IMR-90 (cell line): ENCODE data around the gene SERPINB8. TPM values are rescaled to one million over a fixed set of nuclear protein-coding genes. Genes with fewer than 3 reads are reported as not detected.

Experiments
- ATAC-seq: fragments of 200-7000 bp; cut with Tn5 transposase; 2 replicates; pipeline ENCODE4 v1.9.1; 2020; ENCODE audit warnings: low read depth, mild to moderate bottlenecking, moderate library complexity
- BruUV-seq: library from RNA; stranded (reverse); fragments of 400-500 nt; replicated peaks from 2 replicates; lab custom pipeline; 2021; lab: Mats Ljungman, UMichigan
- CTCF ChIA-PET: fragments of 300-600 bp; formaldehyde crosslinking; extraction: SDS; loops from one replicate; lab custom pipeline; 2021; ENCODE audit warnings: antibody characterized with exemption; lab: Yijun Ruan, JAX
- POLR2A ChIA-PET: fragments of 300-600 bp; sonication (Branson Sonifier 250); formaldehyde crosslinking; loops from one replicate; lab custom pipeline; 2022; ENCODE audit warnings: antibody characterized with exemption; ENCODE audit not compliant: unreplicated experiment; lab: Charles Lee
- DNase-seq: peaks from one replicate; pipeline ENCODE4 v3.0.0; 2013
- H2AFZ ChIP-seq: replicated peaks from 2 replicates; pipeline ENCODE3; 2013; ENCODE audit warnings: low read length, mild to moderate bottlenecking; ENCODE audit not compliant: poor library complexity
- H2AK5ac ChIP-seq: 2 replicates; pipeline ENCODE4 v1.6.1; 2013; ENCODE audit warnings: low read depth, low read length, inconsistent platforms
- H2AK9ac ChIP-seq: replicated peaks from 2 replicates; pipeline ENCODE3; 2013; ENCODE audit warnings: mild to moderate bottlenecking, low read depth, low read length, moderate library complexity; ENCODE audit not compliant: poor library complexity
- H2BK120ac ChIP-seq: 2 replicates; pipeline ENCODE4 v1.6.1; 2013; ENCODE audit warnings: low read depth, low read length, inconsistent platforms
- H2BK15ac ChIP-seq: 3 replicates; pipeline ENCODE4 v1.6.1; 2013; ENCODE audit warnings: low read depth, low read length, inconsistent platforms
- H2BK20ac ChIP-seq: 2 replicates; pipeline ENCODE4 v1.6.1; 2013; ENCODE audit warnings: low read depth, mild to moderate bottlenecking, inconsistent platforms, low read length, moderate library complexity
- H2BK5ac ChIP-seq: 2 replicates; pipeline ENCODE4 v1.6.1; 2013; ENCODE audit warnings: mild to moderate bottlenecking, low read depth, low read length, inconsistent platforms; ENCODE audit not compliant: poor library complexity, severe bottlenecking
- H3K14ac ChIP-seq: replicated peaks from 2 replicates; pipeline ENCODE4 v1.6.1; 2013; ENCODE audit warnings: low read depth, low read length, inconsistent platforms
- H3K18ac ChIP-seq: 2 replicates; pipeline ENCODE4 v1.6.1; 2013; ENCODE audit warnings: low read depth, low read length, control low read depth
- H3K23ac ChIP-seq: 2 replicates; pipeline ENCODE4 v1.6.1; 2013; ENCODE audit warnings: low read depth, low read length, inconsistent platforms
- H3K27ac ChIP-seq: 2 replicates; pipeline ENCODE4 v1.5.1; 2013; ENCODE audit warnings: mild to moderate bottlenecking, control low read depth, low read length; ENCODE audit not compliant: insufficient read depth
- H3K27me3 ChIP-seq: 2 replicates; pipeline ENCODE4 v1.6.1; 2013; ENCODE audit warnings: low read length; ENCODE audit not compliant: control insufficient read depth, insufficient read depth
- H3K36me3 ChIP-seq: 2 replicates; pipeline ENCODE4 v1.6.1; 2013; ENCODE audit warnings: low read length, mixed read lengths; ENCODE audit not compliant: control insufficient read depth, insufficient read depth
- H3K4ac ChIP-seq: 2 replicates; pipeline ENCODE4 v1.6.1; 2013; ENCODE audit warnings: low read depth, low read length, inconsistent platforms
- H3K4me1 ChIP-seq: 2 replicates; pipeline ENCODE4 v1.6.1; 2013; ENCODE audit warnings: low read length, mixed read lengths; ENCODE audit not compliant: control insufficient read depth, insufficient read depth
- H3K4me2 ChIP-seq: 2 replicates; pipeline ENCODE4 v1.6.1; 2013; ENCODE audit warnings: low read depth, mild to moderate bottlenecking, control low read depth, low read length, moderate library complexity
- H3K4me3 ChIP-seq: 2 replicates; pipeline ENCODE4 v1.5.1; 2013; ENCODE audit warnings: low read depth, mild to moderate bottlenecking, control low read depth, low read length, moderate library complexity; ENCODE audit not compliant: insufficient read depth
- H3K56ac ChIP-seq: 2 replicates; pipeline ENCODE4 v1.6.1; 2013; ENCODE audit warnings: low read length, inconsistent platforms; ENCODE audit not compliant: insufficient read depth; ENCODE audit errors: extremely low read depth
- H3K79me1 ChIP-seq, 2 experiments: 2 replicates each; pipeline ENCODE4 v1.6.1; 2013; ENCODE audit warnings: low read length in 2 of 2, inconsistent platforms in 1 of 2, low read depth in 1 of 2
- H3K9ac ChIP-seq: 2 replicates; pipeline ENCODE4 v1.6.1; 2013; ENCODE audit warnings: low read depth, low read length, control low read depth
- H3K9me1 ChIP-seq: 2 replicates; pipeline ENCODE4 v1.6.1; 2013; ENCODE audit warnings: low read length, inconsistent platforms; ENCODE audit not compliant: insufficient read depth
- H3K9me3 ChIP-seq: 2 replicates; pipeline ENCODE4 v1.6.1; 2013; ENCODE audit warnings: low read length; ENCODE audit not compliant: control insufficient read depth, insufficient read depth
- H4K20me1 ChIP-seq: 2 replicates; pipeline ENCODE4 v1.6.1; 2013; ENCODE audit warnings: low read length, inconsistent platforms; ENCODE audit not compliant: insufficient read depth
- H4K5ac ChIP-seq: 2 replicates; pipeline ENCODE4 v1.6.1; 2013; ENCODE audit warnings: mild to moderate bottlenecking, low read depth, low read length, control low read depth
- H4K8ac ChIP-seq, 2 experiments: 2 replicates each; pipeline ENCODE4 v1.6.1; 2013; ENCODE audit warnings: low read depth in 2 of 2, low read length in 2 of 2, control low read depth in 1 of 2, inconsistent platforms in 1 of 2
- H4K91ac ChIP-seq: 2 replicates; pipeline ENCODE4 v1.6.1; 2013; ENCODE audit warnings: low read depth, low read length, inconsistent platforms; ENCODE audit not compliant: insufficient read depth
- BHLHE40 ChIP-seq: fragments of 150-350 bp; IDR thresholded peaks from 2 replicates; pipeline ENCODE4 v1.6.1; 2016; ENCODE audit warnings: mild to moderate bottlenecking, low read depth, low read length
- CEBPB ChIP-seq: IDR thresholded peaks from 2 replicates; pipeline ENCODE4 v1.6.1; 2012; ENCODE audit warnings: low read depth, low read length, improper control_type of control experiment
- CHD1 ChIP-seq: IDR thresholded peaks from 2 replicates; pipeline ENCODE4 v1.6.1; 2012; ENCODE audit warnings: low read depth, low read length, improper control_type of control experiment
- CTCF ChIP-seq: conservative IDR thresholded peaks from 2 replicates; pipeline ENCODE4 v1.5.1; 2012; ENCODE audit warnings: mild to moderate bottlenecking, low read depth, low read length, improper control_type of control experiment
- ELK1 ChIP-seq: fragments of 150-350 bp; IDR thresholded peaks from 2 replicates; pipeline ENCODE4 v1.6.1; 2016; ENCODE audit warnings: low read depth, mild to moderate bottlenecking, low read length, moderate library complexity, borderline replicate concordance
- FOS ChIP-seq: fragments of 150-350 bp; IDR thresholded peaks from 2 replicates; pipeline ENCODE4 v1.6.1; 2016; ENCODE audit warnings: low read depth, low read length
- MAFK ChIP-seq: IDR thresholded peaks from 2 replicates; pipeline ENCODE4 v1.6.1; 2012; ENCODE audit warnings: low read depth, low read length, improper control_type of control experiment
- MAZ ChIP-seq: IDR thresholded peaks from 2 replicates; pipeline ENCODE4 v1.6.1; 2012; ENCODE audit warnings: low read depth, mild to moderate bottlenecking, low read length, improper control_type of control experiment, moderate library complexity, borderline replicate concordance
- MXI1 ChIP-seq: IDR thresholded peaks from 2 replicates; pipeline ENCODE4 v1.6.1; 2012; ENCODE audit warnings: low read depth, mild to moderate bottlenecking, low read length, moderate library complexity, borderline replicate concordance
- NFE2L2 ChIP-seq: fragments of 150-350 bp; IDR thresholded peaks from 2 replicates; pipeline ENCODE4 v1.6.1; 2016; ENCODE audit warnings: low read depth, mild to moderate bottlenecking, low read length
- POLR2A ChIP-seq: IDR thresholded peaks from 2 replicates; pipeline ENCODE4 v1.6.1; 2012; ENCODE audit warnings: mild to moderate bottlenecking, low read depth, low read length
- RAD21 ChIP-seq: IDR thresholded peaks from 2 replicates; pipeline ENCODE4 v1.6.1; 2012; ENCODE audit warnings: low read length, improper control_type of control experiment
- RCOR1 ChIP-seq: IDR thresholded peaks from 2 replicates; pipeline ENCODE4 v1.6.1; 2012; ENCODE audit warnings: mild to moderate bottlenecking, low read length, improper control_type of control experiment; ENCODE audit not compliant: insufficient replicate concordance
- RFX5 ChIP-seq: IDR thresholded peaks from 2 replicates; pipeline ENCODE4 v1.8.0; 2012; ENCODE audit warnings: low read depth, mild to moderate bottlenecking, low read length, moderate library complexity
- SMC3 ChIP-seq: fragments of 150-350 bp; IDR thresholded peaks from 2 replicates; pipeline ENCODE4 v1.6.1; 2016; ENCODE audit warnings: low read depth, mild to moderate bottlenecking, antibody characterized with exemption, low read length, moderate library complexity
- USF2 ChIP-seq: fragments of 150-350 bp; IDR thresholded peaks from 2 replicates; pipeline ENCODE4 v1.6.1; 2017; ENCODE audit warnings: mild to moderate bottlenecking, antibody characterized with exemption, low read length, low read depth
- WGBS, 2 experiments: methylation state at CpG; one replicate each; pipeline versions ENCODE4 v1.1.5 to v1.1.7; 2013; ENCODE audit warnings: missing lambda C conversion rate in 2 of 2; ENCODE audit not compliant: insufficient read length in 1 of 2; ENCODE audit errors: extremely low coverage in 2 of 2; 5-methylcytosine and 5-hydroxymethylcytosine counted together
- dilution Hi-C: fragments of 300-500 bp; cut with HindIII; formaldehyde crosslinking; loops from one replicate; pipeline ENCODE4 v1.14.3; 2018; ENCODE audit warnings: low sequenced_read_pairs; ENCODE audit not compliant: unreplicated experiment
- in situ Hi-C: fragments of 300-500 bp; cut with MboI; formaldehyde crosslinking; loops from 3 replicates; pipeline ENCODE4 v1.14.3; 2019; ENCODE audit warnings: low sequenced_read_pairs, inconsistent platforms, mixed read lengths
- intact Hi-C: fragments of 100-400 bp; cut with micrococcal nuclease; formaldehyde crosslinking; loops from 2 replicates; pipeline ENCODE4 v1.10.0; 2022
- polyA plus RNA-seq, 3 experiments: library from polyadenylated mRNA; depleted of rRNA; stranded (reverse); fragments of >200 nt; gene quantifications; 2 replicates each; pipeline ENCODE4 v1.2.3, GENCODE V29; 2012; ENCODE audit warnings: low replicate concordance in 1 of 3
- total RNA-seq: library from RNA; depleted of rRNA; stranded (reverse); fragments of >200 nt; gene quantifications from 2 replicates; pipeline ENCODE4 v1.2.3, GENCODE V29; 2012

Gene SERPINB8
- total and polyA plus RNA-seq, 2 of the 4 experiments (the other 2 are of a cell fraction), result 14.3 to 16.7 TPM

GRCh38 chr18:63980027-63980426, 10.1 kb downstream of the SERPINB8 start:
- dilution Hi-C loops (no loop called here), intact Hi-C loops (no loop called here), in situ Hi-C loops (no loop called here)
- Histone ChIP-seq H3K9ac (no peak overlapping the region), H2BK5ac (peak overlapping the region; percentile 73), H3K27me3 (no peaks in the 10 kb centered on the region), H2AK5ac (peak overlapping the region; percentile 40; the same call in 1 of the 2 replicates), H3K4me3 (0 out of 2 replicates have a peak overlapping the region, but pooled peaks have one; percentile 37), H2BK15ac (no peak overlapping the region), H3K4me2 (peak overlapping the region; percentile 83), H3K9me1 (no peaks in the 10 kb centered on the region; the same call in 1 of the 2 replicates), H3K4ac (0 out of 2 replicates have a peak overlapping the region, but pooled peaks have one; percentile 31), H3K79me1 (peaks cover 21 to 43% of the 10 kb centered on the region in 2 experiments), H3K27ac (no peak overlapping the region), H2BK120ac (no peak overlapping the region), H3K4me1 (0 out of 2 replicates have a peak, but pooled peaks cover 2% of the 10 kb centered on the region), H2BK20ac (no peak overlapping the region), H4K91ac (no peak overlapping the region), H2AK9ac (peak overlapping the region; percentile 51), H3K9me3 (no peaks in the 10 kb centered on the region), H3K23ac (0 out of 2 replicates have a peak overlapping the region, but pooled peaks have one; percentile 31), H4K8ac (peak overlapping the region in 1 of 2 experiments; percentile 37; a peak in 1 of 4 replicates), H2AFZ (peak overlapping the region; percentile 37), H4K20me1 (no peaks in the 10 kb centered on the region), H3K14ac (no peak overlapping the region), H3K18ac (no peak overlapping the region), H3K36me3 (peaks cover 17% of the 10 kb centered on the region), H3K56ac (no peak overlapping the region), H4K5ac (no peak overlapping the region)
- BruUV-seq, result no TSS peak
- CTCF ChIA-PET, result interaction anchor here (1.0 to 1.1 kb wide), 3 partner anchors 10 to 16 kb away, joined by 3 read pairs; no protein-coding TSS in a partner anchor
- no peak for TF ChIP-seq POLR2A
- no peak for TF ChIP-seq RFX5
- TF ChIP-seq CHD1, result no peak
- TF ChIP-seq MAZ, result no peak
- no peak for TF ChIP-seq MAFK
- no peak for TF ChIP-seq USF2
- no peak for TF ChIP-seq CTCF
- no peak for TF ChIP-seq RAD21
- TF ChIP-seq ELK1, result no peak
- no peak for TF ChIP-seq BHLHE40
- TF ChIP-seq NFE2L2, result no peak
- TF ChIP-seq MXI1, result no peak
- TF ChIP-seq RCOR1, result no peak
- no peak for TF ChIP-seq SMC3
- no peak for TF ChIP-seq FOS
- no peak for TF ChIP-seq CEBPB
- DNase-seq, result no peak
- no peak; the same call in 1 of the 2 replicates for ATAC-seq
- POLR2A ChIA-PET, result no interaction called here
- WGBS, 2 experiments, result 89% methylated on average over 3 of the region's 7 CpGs; no CpG with 5 or more reads in 1 of the 2 experiments
